ENCODE measurements around the gene LTK. TPM values are rescaled to one million over a fixed set of nuclear protein-coding genes. Genes with fewer than 3 reads are reported as not detected.
A peak's percentile ranks its signal among the peaks of the same experiment; 100 is the strongest.

Gene LTK
- total RNA-seq, 6 experiments from 2014 or later, result 0.56 to 3.3 (median 1.8) TPM

DNA sequence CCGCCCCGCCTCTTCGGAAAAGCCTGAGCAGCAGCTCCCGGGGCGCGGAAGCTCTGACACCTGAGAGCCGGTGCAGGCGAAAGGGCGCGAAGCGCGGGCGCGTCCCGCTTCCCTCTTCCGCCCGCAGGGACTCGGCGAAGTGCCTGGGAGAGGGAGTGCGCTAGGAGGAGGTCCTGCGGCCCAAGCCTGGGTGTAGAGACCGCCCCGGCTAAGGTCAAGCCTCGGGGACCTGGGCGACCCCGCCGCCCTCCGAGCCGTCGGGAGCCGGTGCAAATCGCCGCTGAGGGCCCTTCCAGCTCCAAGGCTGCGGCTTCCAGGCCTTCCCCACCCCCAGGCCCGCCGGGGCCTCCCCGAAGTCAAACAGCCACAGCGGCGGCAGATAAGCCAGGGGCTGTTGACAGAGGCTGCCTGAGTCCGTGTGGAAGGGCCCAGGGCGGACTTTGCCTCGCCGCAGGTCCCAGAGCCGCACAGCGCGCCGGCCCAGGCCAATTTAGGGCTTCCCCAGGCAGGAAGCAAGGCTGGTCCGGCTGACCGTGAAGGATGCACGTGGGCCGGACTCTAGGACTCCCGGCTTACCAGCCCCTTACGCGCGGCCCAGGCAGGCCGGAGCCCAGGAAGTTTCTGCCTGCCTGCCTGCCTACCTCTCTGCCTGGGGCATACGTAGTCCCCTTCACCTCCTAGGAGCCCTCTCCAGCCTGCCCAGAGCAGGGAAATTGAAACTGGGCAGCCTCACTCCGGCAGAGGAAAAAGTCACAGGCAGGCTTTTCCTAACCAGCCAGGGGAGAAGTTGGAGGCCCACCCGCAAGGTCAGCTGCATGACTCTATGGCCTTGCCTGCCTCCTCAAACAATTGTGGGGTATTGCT lies 17.7 kb downstream of the LTK start:
- WGBS (ENCODE audit: insufficient coverage, low coverage, low lambda C conversion rate, missing lambda C conversion rate), result 6% methylated on average over 19 of the region's 59 CpGs
- H3K4me1 ChIP-seq, result peaks cover 0 to 27% (median 2%) of the 10 kb centered on the region in 4 donors
- H3K27ac ChIP-seq, result peak overlapping the region; percentile 50 to 80 (median 60)
- H3K36me3 ChIP-seq, result no peaks in the 10 kb centered on the region
- intact Hi-C loops (cut with DNase I), result no loop called here
- H3K4me3 ChIP-seq, result peak overlapping the region; percentile 29 to 52 (median 32)
- ATAC-seq (peak; percentile 80 to 86 (median 85)), DNase-seq (peak; percentile 83 to 88 (median 86))
- H3K27me3 ChIP-seq, result no peaks in the 10 kb centered on the region
- TF ChIP-seq POLR2A (IDR thresholded peaks at IDR 0.05), result peak; percentile 41
- TF ChIP-seq, protein P1, sequence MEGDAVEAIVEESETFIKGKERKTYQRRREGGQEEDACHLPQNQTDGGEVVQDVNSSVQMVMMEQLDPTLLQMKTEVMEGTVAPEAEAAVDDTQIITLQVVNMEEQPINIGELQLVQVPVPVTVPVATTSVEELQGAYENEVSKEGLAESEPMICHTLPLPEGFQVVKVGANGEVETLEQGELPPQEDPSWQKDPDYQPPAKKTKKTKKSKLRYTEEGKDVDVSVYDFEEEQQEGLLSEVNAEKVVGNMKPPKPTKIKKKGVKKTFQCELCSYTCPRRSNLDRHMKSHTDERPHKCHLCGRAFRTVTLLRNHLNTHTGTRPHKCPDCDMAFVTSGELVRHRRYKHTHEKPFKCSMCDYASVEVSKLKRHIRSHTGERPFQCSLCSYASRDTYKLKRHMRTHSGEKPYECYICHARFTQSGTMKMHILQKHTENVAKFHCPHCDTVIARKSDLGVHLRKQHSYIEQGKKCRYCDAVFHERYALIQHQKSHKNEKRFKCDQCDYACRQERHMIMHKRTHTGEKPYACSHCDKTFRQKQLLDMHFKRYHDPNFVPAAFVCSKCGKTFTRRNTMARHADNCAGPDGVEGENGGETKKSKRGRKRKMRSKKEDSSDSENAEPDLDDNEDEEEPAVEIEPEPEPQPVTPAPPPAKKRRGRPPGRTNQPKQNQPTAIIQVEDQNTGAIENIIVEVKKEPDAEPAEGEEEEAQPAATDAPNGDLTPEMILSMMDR (IDR thresholded peaks at IDR 0.05), result no peak
- H3K9me3 ChIP-seq, result no peaks in the 10 kb centered on the region

DNA sequence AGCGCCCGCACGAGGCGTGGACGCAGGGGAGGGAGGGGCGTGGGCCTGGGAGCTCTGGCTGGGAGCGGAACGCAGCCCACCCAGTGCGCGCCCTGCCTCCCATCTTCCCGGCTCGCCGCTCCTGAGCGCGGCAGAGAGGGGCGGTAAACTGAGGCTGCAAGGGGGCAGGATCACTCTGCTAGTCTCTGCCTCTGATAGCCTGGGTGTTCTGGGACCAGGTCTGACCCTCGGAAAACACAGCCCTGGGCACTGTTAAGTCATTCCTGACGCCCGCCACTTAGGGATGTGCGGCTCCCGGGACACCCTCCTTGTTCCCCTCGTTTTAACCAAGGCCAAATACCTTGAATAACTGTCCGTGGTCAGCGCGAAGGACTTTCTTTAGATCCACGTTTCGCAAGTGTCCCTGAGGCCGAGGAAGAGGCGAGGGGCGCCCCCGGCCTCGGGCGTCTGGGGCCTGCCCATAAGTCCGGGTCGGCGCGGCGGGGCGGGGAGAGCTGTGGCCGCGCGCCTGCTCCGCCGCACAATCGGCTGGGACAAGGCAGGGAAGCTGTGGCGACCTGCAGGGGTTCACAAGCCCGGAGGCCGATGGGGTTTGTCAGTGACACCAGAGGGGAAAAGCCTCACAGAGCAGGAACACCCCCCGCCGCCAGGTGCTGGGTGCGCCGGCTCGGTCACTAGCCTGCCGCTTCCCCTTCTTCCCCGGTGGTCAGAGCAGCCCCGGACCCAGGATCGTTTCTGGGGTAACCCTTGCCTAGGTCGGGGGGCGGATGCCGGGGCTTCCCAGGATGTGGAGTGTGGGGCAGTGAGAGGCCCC lies 18.5 kb downstream of the LTK start:
- Histone ChIP-seq H3K9me3 (no peaks in the 10 kb centered on the region), H3K27ac (peak overlapping the region; percentile 50 to 80 (median 60)), H3K4me3 (peak overlapping the region; percentile 29 to 56 (median 32)), H3K4me1 (peaks cover 0 to 27% (median 2%) of the 10 kb centered on the region in 4 donors), H3K36me3 (no peaks in the 10 kb centered on the region), H3K27me3 (no peaks in the 10 kb centered on the region)
- TF ChIP-seq, protein P1 (IDR thresholded peaks at IDR 0.05), result no peak
- TF ChIP-seq POLR2A (IDR thresholded peaks at IDR 0.05), result no peak
- intact Hi-C loops (cut with DNase I), result no loop called here
- under 1% methylated on average over 22 of the region's 60 CpGs for WGBS (ENCODE audit: insufficient coverage, low coverage, low lambda C conversion rate, missing lambda C conversion rate)
- DNase-seq, result peak in 2 of 3 donors; percentile 38 to 57
- ATAC-seq, result peak; percentile 1 to 30 (median 18)

DNA sequence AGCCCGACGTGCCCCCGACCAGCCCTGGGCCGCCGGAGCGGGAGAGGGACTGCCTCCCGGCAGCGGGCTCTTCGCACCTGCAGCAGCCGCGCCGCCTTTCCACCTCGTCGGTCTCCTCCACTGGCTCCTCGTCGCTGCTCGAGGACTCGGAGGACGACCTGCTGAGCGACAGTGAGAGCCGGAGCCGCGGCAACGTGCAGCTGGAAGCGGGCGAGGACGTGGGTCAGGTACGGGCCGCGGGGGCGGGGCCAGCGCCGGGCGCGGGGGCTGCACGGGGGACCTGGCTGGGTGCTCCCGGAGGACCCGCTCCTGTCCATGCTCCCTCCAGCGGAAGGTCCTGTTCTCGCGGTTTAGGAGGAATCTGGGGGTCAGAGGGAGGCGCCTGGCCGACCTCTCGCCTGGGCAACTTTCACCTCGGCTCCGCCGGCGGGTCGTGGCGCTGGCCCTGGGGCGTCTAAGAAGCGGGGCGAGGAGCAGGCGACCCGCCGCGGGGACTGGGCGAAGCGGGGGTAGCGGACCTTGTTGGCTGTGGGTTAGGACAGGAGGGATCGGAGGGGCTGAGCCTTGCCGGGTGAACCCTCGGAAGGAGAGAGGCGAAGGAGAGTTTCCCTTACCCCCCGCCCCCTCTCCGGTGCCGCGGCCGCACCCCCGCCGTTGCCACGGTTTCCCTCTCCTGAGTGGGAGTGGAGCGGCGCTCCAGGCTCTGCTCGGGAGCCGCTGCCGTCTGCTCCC lies 19.3 kb downstream of the LTK start:
- intact Hi-C loops (cut with DNase I), result no loop called here
- WGBS (ENCODE audit: insufficient coverage, low coverage, low lambda C conversion rate, missing lambda C conversion rate), result 1% methylated on average over 23 of the region's 77 CpGs
- peak overlapping the region; percentile 35 to 56 (median 36) for H3K4me3 ChIP-seq
- TF ChIP-seq, protein P1 (IDR thresholded peaks at IDR 0.05), result no peak
- TF ChIP-seq POLR2A (IDR thresholded peaks at IDR 0.05), result no peak
- H3K9me3 ChIP-seq, result no peaks in the 10 kb centered on the region
- ATAC-seq (no peak), DNase-seq (peak in 2 of 3 donors; percentile 42 to 64)
- H3K27ac ChIP-seq, result no peak overlapping the region
- peaks cover 0 to 27% (median 2%) of the 10 kb centered on the region in 4 donors for H3K4me1 ChIP-seq
- no peaks in the 10 kb centered on the region for H3K36me3 ChIP-seq
- no peaks in the 10 kb centered on the region for H3K27me3 ChIP-seq

DNA sequence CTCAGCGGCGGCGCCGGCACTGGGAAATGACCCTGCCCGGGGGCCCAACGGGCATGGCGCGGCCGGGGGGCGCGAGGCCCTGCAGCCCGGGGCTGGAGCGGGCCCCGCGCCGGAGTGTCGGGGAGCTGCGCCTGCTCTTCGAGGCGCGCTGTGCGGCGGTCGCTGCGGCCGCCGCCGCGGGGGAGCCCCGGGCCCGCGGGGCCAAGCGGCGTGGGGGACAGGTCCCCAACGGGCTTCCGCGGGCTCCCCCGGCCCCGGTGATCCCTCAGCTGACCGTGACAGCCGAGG lies 19.8 kb downstream of the LTK start:
- no CpG with 5 or more reads among the region's 41 CpGs for WGBS (ENCODE audit: insufficient coverage, low coverage, low lambda C conversion rate, missing lambda C conversion rate)
- intact Hi-C loops (cut with DNase I), result no loop called here
- H3K4me1 ChIP-seq, result peaks cover 0 to 27% (median 2%) of the 10 kb centered on the region in 4 donors

More for the DNA sequence above, 19.8 kb downstream of the LTK start:
- no peak for DNase-seq
- ATAC-seq, result no peak
- TF ChIP-seq POLR2A (IDR thresholded peaks at IDR 0.05), result no peak
- TF ChIP-seq, protein P1 (IDR thresholded peaks at IDR 0.05), result no peak
- Histone ChIP-seq H3K27me3 (no peaks in the 10 kb centered on the region), H3K36me3 (no peaks in the 10 kb centered on the region), H3K27ac (no peak overlapping the region), H3K4me3 (peak overlapping the region; percentile 36 to 63 (median 56)), H3K9me3 (no peaks in the 10 kb centered on the region)
